ENCODE data around the gene KCNMA1.

The KCNMA1 gene

GRCh38 chr10:77634939-77635338, 2.7 kb downstream of the KCNMA1 start:
- no peak for DNase-seq (ENCODE audit: low read depth, low spot score)

- no peak for DNase-seq (ENCODE audit: low read depth, low spot score)
These were observed 4.2 kb downstream of the KCNMA1 start for GRCh38 chr10:77633376-77633775.

GRCh38 chr10:77631241-77631640, 6.4 kb downstream of the KCNMA1 start:
- DNase-seq (ENCODE audit: low read depth, low spot score): no peak

GRCh38 chr10:77630507-77630848, 7.1 kb downstream of the KCNMA1 start:
- DNase-seq (ENCODE audit: low read depth, low spot score): no peak

- DNase-seq (ENCODE audit: low read depth, low spot score): no peak
These were observed 7.7 kb downstream of the KCNMA1 start for GRCh38 chr10:77629775-77630506.

GRCh38 chr10:77628906-77629730, 8.5 kb downstream of the KCNMA1 start:
- no peak for DNase-seq (ENCODE audit: low read depth, low spot score)

- DNase-seq (ENCODE audit: low read depth, low spot score): no peak
These were observed 11.2 kb downstream of the KCNMA1 start for GRCh38 chr10:77626266-77626935.

- no peak for DNase-seq (ENCODE audit: low read depth, low spot score)
These were observed 12.2 kb downstream of the KCNMA1 start for GRCh38 chr10:77625379-77625778.

GRCh38 chr10:77622889-77623291, 14.7 kb downstream of the KCNMA1 start:
- DNase-seq (ENCODE audit: low read depth, low spot score): no peak

- no peak for DNase-seq (ENCODE audit: low read depth, low spot score)
These were observed 16.9 kb downstream of the KCNMA1 start for GRCh38 chr10:77620731-77621130.

GRCh38 chr10:77619964-77620703, 17.5 kb downstream of the KCNMA1 start:
- DNase-seq (ENCODE audit: low read depth, low spot score): no peak

- no peak for DNase-seq (ENCODE audit: low read depth, low spot score)
These were observed 19.5 kb downstream of the KCNMA1 start for GRCh38 chr10:77618117-77618516.

- DNase-seq (ENCODE audit: low read depth, low spot score): no peak
These were observed 20.8 kb downstream of the KCNMA1 start for GRCh38 chr10:77616766-77617165.

GRCh38 chr10:77614778-77615625, 22.6 kb downstream of the KCNMA1 start:
- DNase-seq (ENCODE audit: low read depth, low spot score): no peak

GRCh38 chr10:77613476-77614130, 24.0 kb downstream of the KCNMA1 start:
- no peak for DNase-seq (ENCODE audit: low read depth, low spot score)

- no peak for DNase-seq (ENCODE audit: low read depth, low spot score)
These were observed 25.9 kb downstream of the KCNMA1 start for GRCh38 chr10:77611670-77612069.

GRCh38 chr10:77611221-77611620, 26.4 kb downstream of the KCNMA1 start:
- DNase-seq (ENCODE audit: low read depth, low spot score): no peak

GRCh38 chr10:77609781-77610272, 27.8 kb downstream of the KCNMA1 start:
- DNase-seq (ENCODE audit: low read depth, low spot score): no peak

GRCh38 chr10:77608281-77608680, 29.3 kb downstream of the KCNMA1 start:
- DNase-seq (ENCODE audit: low read depth, low spot score): no peak

- no peak for DNase-seq (ENCODE audit: low read depth, low spot score)
These were observed 30.9 kb downstream of the KCNMA1 start for GRCh38 chr10:77606751-77607150.
